Measurements from ENCODE around the gene BPIFB2.

The BPIFB2 gene

GRCh38 chr20:33064572-33065287 is 57.2 kb downstream of the BPIFB2 start:
- Mint-ChIP-seq H3K27ac (no peak overlapping the region), H3K9me3 (no peaks in the 10 kb centered on the region), H3K4me3 (no peak overlapping the region), H3K4me1 (peaks cover 19% of the 10 kb centered on the region), H3K36me3 (ENCODE audit: low read depth) (no peaks in the 10 kb centered on the region), H3K27me3 (ENCODE audit: low read depth) (peaks cover 21% of the 10 kb centered on the region)
- no peak for TF ChIP-seq CTCF (IDR thresholded peaks at IDR 0.05; ENCODE audit: unreplicated experiment in 3 of 3)

- Mint-ChIP-seq H3K4me3 (no peak overlapping the region), H3K36me3 (ENCODE audit: low read depth) (no peaks in the 10 kb centered on the region), H3K9me3 (no peaks in the 10 kb centered on the region), H3K27ac (no peak overlapping the region), H3K4me1 (peaks cover 19% of the 10 kb centered on the region), H3K27me3 (ENCODE audit: low read depth) (peaks cover 18% of the 10 kb centered on the region)
- no peak for TF ChIP-seq CTCF (IDR thresholded peaks at IDR 0.05; ENCODE audit: unreplicated experiment in 3 of 3)
Measured at GRCh38 chr20:33065785-33066184, 58.3 kb downstream of the BPIFB2 start.

GRCh38 chr20:33067806-33068205 is 60.3 kb downstream of the BPIFB2 start:
- no peak for TF ChIP-seq CTCF (IDR thresholded peaks at IDR 0.05; ENCODE audit: unreplicated experiment in 3 of 3)
- H3K9me3 Mint-ChIP-seq, result no peaks in the 10 kb centered on the region
- H3K27ac Mint-ChIP-seq, result no peak overlapping the region
- peaks cover 8% of the 10 kb centered on the region for H3K27me3 Mint-ChIP-seq (ENCODE audit: low read depth)
- peaks cover 10% of the 10 kb centered on the region for H3K4me1 Mint-ChIP-seq
- no peaks in the 10 kb centered on the region for H3K36me3 Mint-ChIP-seq (ENCODE audit: low read depth)
- no peak overlapping the region for H3K4me3 Mint-ChIP-seq

- Mint-ChIP-seq H3K9me3 (no peaks in the 10 kb centered on the region), H3K27ac (no peak overlapping the region), H3K36me3 (ENCODE audit: low read depth) (no peaks in the 10 kb centered on the region), H3K4me1 (peaks cover 4% of the 10 kb centered on the region), H3K27me3 (ENCODE audit: low read depth) (peaks cover 8% of the 10 kb centered on the region), H3K4me3 (no peak overlapping the region)
- TF ChIP-seq CTCF (IDR thresholded peaks at IDR 0.05; ENCODE audit: unreplicated experiment in 3 of 3), result no peak
Measured at GRCh38 chr20:33068251-33068939, 60.9 kb downstream of the BPIFB2 start.

- H3K27ac Mint-ChIP-seq, result no peak overlapping the region
- no peaks in the 10 kb centered on the region for H3K36me3 Mint-ChIP-seq (ENCODE audit: low read depth)
- no peaks in the 10 kb centered on the region for H3K9me3 Mint-ChIP-seq
- peaks cover 8% of the 10 kb centered on the region for H3K27me3 Mint-ChIP-seq (ENCODE audit: low read depth)
- no peak overlapping the region for H3K4me3 Mint-ChIP-seq
- no peaks in the 10 kb centered on the region for H3K4me1 Mint-ChIP-seq
- TF ChIP-seq CTCF (IDR thresholded peaks at IDR 0.05; ENCODE audit: unreplicated experiment in 3 of 3), result no peak
Measured at GRCh38 chr20:33069673-33070072, 62.2 kb downstream of the BPIFB2 start.
